Lower lobe of right lung (tissue), 2 donors: ENCODE data around the gene SCN11A. TPM values are rescaled to one million over a fixed set of nuclear protein-coding genes. Genes with fewer than 3 reads are reported as not detected.

Source experiments
- ATAC-seq, 2 donors: fragments of 200-7000 bp; cut with Tn5 transposase; one replicate each; pipeline ENCODE4 v1.9.1; 2020 to 2022; ENCODE audit warnings: mild to moderate bottlenecking in 2 of 2, moderate library complexity in 2 of 2
- DNase-seq: peaks from one replicate; pipeline ENCODE4 v3.0.0-alpha.2; 2020
- H3K27ac ChIP-seq: fragments of 200-600 bp; one replicate; pipeline ENCODE4 v1.8.0; 2022
- H3K27me3 ChIP-seq: fragments of 200-600 bp; one replicate; pipeline ENCODE4 v1.8.0; 2022; ENCODE audit warnings: low read depth
- H3K36me3 ChIP-seq: fragments of 200-600 bp; one replicate; pipeline ENCODE4 v1.8.0; 2022; ENCODE audit warnings: mild to moderate bottlenecking
- H3K4me1 ChIP-seq: fragments of 200-600 bp; one replicate; pipeline ENCODE4 v1.8.0; 2022
- H3K4me3 ChIP-seq: fragments of 200-600 bp; one replicate; pipeline ENCODE4 v1.8.0; 2022; ENCODE audit warnings: mild to moderate bottlenecking
- H3K9me3 ChIP-seq: fragments of 200-600 bp; one replicate; pipeline ENCODE4 v1.8.0; 2022
- intact Hi-C: fragments of 100-400 bp; cut with DNase I; formaldehyde crosslinking; loops from one replicate; pipeline ENCODE4 v1.11.0; 2022
- long read RNA-seq: library from polyadenylated mRNA; unstranded; transcript quantifications from one replicate; pipeline ENCODE4 v2.0.0, GENCODE V29; 2021
- total RNA-seq: library from RNA; stranded (reverse); fragmentation: NEBNext Ultra II Directional; extraction: Animal tissue kit (Norgen Biotek cat#: 25700); gene quantifications from one replicate; pipeline ENCODE4 v1.2.1, GENCODE V29; 2021
- TF ChIP-seq, protein P1 (sequence below): fragments of 200-600 bp; IDR thresholded peaks from one replicate; pipeline ENCODE4 v1.8.0; 2022; ENCODE audit warnings: antibody characterized with exemption, mild to moderate bottlenecking
- donor health status: DM: no; HTN: yes; CAD: no; lungs with severe emphysema.

Gene SCN11A
- total RNA-seq, result 0.27 TPM
- long read RNA-seq, partial matches to known transcripts, result 0 of 1 reads
- long read RNA-seq, other reads (novel, unspliced or antisense), result 1 of 1 reads

DNA sequence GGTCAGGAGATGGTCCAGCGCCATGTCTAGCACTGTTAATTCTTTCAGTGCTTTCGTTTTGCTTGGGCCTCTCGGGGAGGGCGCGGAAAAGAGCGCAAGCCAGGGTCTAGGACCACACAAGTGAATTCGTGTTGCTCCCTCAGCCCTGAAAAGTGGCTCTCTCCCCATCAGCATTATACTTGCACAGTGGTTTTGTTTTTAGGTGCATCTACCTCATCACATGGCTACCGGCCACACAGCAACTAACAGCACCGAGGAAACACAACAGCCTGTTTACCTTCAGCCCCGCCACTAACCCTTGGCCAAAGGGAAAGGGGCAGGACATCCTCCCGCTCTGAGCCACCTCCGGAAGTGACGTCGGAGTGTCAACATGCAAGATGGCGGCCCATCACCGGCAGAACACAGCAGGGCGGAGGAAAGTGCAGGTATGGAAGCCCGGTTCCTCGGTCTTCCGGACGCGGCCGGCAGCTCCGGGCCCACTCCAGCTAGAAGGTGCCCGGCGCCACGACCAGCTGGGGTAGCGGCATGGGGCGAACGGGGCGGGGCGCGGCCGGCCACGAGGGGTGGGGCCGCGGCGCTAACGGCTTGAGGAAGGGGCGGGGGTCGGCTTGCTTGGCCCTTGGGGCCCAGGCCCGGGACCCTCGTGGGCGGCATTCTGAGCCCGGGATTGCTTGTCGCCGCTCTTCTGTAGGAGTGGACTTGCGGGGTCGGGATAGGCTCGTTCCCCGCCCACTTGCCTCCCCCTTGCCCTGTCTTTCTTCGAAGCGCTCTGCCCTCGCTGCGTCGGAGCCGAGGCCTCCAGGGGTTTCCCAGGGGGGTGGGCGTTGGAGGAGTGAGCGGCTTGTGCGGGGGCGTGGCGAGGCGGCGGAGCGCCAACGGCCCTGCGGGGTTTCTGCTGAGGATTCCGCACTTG is at the start of gene SCN11A, which contains the start of gene WDR48:
Gene SCN11A (minus strand): TSS at position 296 of the 913 bp plus-strand sequence. CDS start 101,582 bp downstream, outside the sequence.
Gene WDR48 (plus strand): TSS at position 368 of the 913 bp plus-strand sequence. CDS start 10 bp downstream, at position 378.
- Histone ChIP-seq H3K27ac (peak within 1 kb of the TSS; percentile 93), H3K9me3 (no peaks in the 10 kb centered on the region), H3K4me1 (peaks cover 11% of the 10 kb centered on the region), H3K27me3 (no peaks in the 10 kb centered on the region), H3K36me3 (no peaks in the 10 kb centered on the region), H3K4me3 (peak within 1 kb of the TSS; percentile 95)
- TF ChIP-seq, protein P1, sequence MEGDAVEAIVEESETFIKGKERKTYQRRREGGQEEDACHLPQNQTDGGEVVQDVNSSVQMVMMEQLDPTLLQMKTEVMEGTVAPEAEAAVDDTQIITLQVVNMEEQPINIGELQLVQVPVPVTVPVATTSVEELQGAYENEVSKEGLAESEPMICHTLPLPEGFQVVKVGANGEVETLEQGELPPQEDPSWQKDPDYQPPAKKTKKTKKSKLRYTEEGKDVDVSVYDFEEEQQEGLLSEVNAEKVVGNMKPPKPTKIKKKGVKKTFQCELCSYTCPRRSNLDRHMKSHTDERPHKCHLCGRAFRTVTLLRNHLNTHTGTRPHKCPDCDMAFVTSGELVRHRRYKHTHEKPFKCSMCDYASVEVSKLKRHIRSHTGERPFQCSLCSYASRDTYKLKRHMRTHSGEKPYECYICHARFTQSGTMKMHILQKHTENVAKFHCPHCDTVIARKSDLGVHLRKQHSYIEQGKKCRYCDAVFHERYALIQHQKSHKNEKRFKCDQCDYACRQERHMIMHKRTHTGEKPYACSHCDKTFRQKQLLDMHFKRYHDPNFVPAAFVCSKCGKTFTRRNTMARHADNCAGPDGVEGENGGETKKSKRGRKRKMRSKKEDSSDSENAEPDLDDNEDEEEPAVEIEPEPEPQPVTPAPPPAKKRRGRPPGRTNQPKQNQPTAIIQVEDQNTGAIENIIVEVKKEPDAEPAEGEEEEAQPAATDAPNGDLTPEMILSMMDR, result no peak
- intact Hi-C loops, result no loop called here
- DNase-seq (peak; percentile 97), ATAC-seq (peak; percentile 99 to 100)

DNA sequence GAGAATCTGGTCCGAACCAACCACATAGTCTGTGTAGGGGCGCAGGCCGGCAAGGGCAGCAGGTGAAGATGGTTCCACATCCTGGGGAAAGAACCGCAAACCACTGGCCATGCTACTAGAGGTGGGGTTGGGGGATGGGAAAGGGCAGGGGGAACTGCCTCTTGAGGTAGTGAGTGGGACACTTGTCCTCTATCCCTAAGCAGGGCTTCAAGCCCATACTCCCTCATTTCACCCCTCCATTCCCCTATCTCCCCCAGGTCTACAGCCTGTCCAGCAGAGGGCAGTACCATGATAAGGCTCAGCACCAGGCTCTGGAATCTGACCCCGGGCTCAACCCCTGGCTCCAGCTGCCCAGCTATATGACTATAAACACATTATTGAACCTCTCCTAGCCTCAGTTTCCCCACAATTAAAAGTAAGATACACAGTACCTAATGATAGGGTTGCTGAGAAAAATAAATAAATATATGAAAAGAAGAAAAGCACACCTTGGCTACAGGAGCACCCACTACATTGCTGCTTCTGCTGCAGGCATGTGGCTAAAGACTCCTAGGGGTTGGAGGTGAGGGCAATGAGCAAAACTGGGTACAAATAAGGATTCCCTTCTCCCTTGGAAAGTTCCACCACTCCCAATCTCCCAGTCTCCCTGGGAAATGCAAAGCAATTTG is 49.4 kb upstream of the SCN11A start:
- H3K4me1 ChIP-seq, result peaks cover 36% of the 10 kb centered on the region
- H3K9me3 ChIP-seq, result no peaks in the 10 kb centered on the region
- H3K27ac ChIP-seq, result no peak overlapping the region
- ATAC-seq (peak; percentile 63 to 65), DNase-seq (no peak)
- H3K36me3 ChIP-seq, result peaks cover 47% of the 10 kb centered on the region
- TF ChIP-seq, protein P1, result peak; percentile 59
- H3K4me3 ChIP-seq, result no peak overlapping the region
- intact Hi-C loops, result no loop called here
- H3K27me3 ChIP-seq, result no peaks in the 10 kb centered on the region

DNA sequence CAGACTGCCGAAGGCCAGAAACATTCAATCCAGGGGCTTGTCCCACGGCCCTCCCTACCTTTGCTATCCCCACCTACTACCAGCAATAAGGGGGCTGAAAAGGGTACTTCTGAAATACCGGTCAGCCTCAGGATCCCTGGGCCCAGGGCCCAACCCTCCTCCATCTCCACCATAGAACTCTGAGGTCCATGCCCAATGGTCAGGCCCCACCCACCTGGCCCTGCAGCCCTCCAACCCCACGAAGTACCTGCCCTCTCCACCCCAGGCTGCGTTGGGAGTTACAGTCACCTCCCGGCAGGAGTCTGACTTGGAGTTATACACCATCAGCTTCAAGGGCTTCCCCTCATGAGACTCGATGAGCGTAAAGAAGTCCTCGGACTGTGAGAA is 48.7 kb upstream of the SCN11A start:
- intact Hi-C loops, result no loop called here
- no peak for DNase-seq
- H3K4me3 ChIP-seq, result no peak overlapping the region
- H3K36me3 ChIP-seq, result peaks cover 54% of the 10 kb centered on the region
- TF ChIP-seq, protein P1, result no peak
- no peak for ATAC-seq
- H3K9me3 ChIP-seq, result no peaks in the 10 kb centered on the region
- H3K27me3 ChIP-seq, result no peaks in the 10 kb centered on the region
- H3K4me1 ChIP-seq, result peaks cover 30% of the 10 kb centered on the region
- H3K27ac ChIP-seq, result no peak overlapping the region

DNA sequence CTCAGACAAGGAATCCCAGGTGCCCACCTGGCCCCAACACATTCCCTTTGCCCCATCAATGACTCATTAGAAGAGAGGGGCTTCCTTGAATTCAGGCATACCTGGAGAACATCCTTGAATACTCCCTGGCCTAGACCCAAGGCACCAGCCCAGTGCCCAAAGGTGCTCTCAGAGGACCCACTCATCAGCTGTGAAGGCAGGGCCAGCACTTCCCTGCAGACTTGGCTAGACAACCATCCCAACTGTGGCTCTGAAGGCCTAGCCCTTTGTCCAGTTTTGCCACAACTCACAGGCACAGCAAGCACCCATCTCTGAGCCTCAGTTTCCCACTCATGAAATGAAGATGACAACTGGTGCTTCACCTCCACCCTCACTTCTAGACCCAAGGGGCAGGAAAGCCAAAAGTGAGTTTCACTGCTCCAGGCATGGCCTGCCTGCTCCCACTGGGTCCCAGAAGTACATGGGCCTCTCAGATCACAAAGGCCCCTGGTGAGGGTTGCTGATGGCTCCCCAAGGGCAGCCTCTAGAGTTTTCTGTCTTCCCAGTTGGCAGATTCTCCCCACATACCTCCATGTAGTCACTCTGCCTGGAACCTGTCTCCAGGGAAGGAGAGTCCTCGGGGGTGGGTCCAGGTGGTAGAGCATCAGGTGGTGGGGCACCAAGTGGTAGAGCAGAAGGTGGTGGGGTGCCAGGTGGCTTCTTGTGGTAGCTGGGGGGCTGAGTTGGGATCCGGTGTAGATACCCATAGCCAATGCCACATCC is 48.2 kb upstream of the SCN11A start:
- Histone ChIP-seq H3K36me3 (peaks cover 59% of the 10 kb centered on the region), H3K27ac (no peak overlapping the region), H3K4me1 (peaks cover 24% of the 10 kb centered on the region), H3K27me3 (no peaks in the 10 kb centered on the region), H3K9me3 (no peaks in the 10 kb centered on the region), H3K4me3 (no peak overlapping the region)
- TF ChIP-seq, protein P1, result no peak
- intact Hi-C loops, result no loop called here
- DNase-seq (no peak), ATAC-seq (no peak)

DNA sequence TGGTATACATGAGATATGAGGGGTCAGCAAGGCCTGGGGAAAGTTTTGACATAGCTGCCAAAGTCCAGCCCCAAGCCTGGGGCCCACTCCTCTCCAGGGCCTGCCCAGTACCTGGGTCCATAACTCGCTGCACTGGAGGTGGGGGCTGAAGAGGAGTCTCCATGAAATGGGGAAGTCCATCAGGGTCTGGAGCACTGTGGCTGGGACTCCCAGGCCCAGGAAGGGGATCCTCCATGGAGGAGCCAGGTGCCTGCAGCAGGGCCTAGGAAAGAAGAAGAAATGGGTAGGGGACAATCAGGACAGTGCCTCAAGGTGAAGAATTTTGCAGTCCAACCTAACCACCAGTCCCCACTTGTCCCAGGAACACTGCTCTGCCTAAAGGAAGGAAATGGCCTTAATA is 47.5 kb upstream of the SCN11A start:
- peaks cover 17% of the 10 kb centered on the region for H3K4me1 ChIP-seq

More for the DNA sequence above, 47.5 kb upstream of the SCN11A start:
- peaks cover 66% of the 10 kb centered on the region for H3K36me3 ChIP-seq
- no peak overlapping the region for H3K27ac ChIP-seq
- no peak for DNase-seq
- no peaks in the 10 kb centered on the region for H3K27me3 ChIP-seq
- H3K9me3 ChIP-seq, result no peaks in the 10 kb centered on the region
- ATAC-seq, result no peak
- intact Hi-C loops, result no loop called here
- H3K4me3 ChIP-seq, result no peak overlapping the region
- TF ChIP-seq, protein P1, result no peak
